Kidney (tissue), 22 donors: ENCODE data around the gene MCRIP2. TPM values are rescaled to one million over a fixed set of nuclear protein-coding genes. Genes with fewer than 3 reads are reported as not detected.
A peak's percentile ranks its signal among the peaks of the same experiment; 100 is the strongest.

Source experiments
- DNase-seq, 5 donors: peaks; one replicate each; pipeline ENCODE4 v3.0.0-alpha.2; 2013 to 2020
- FAIRE-seq: peaks from 2 replicates; lab custom pipeline; 2012; peaks lifted over from hg19 to GRCh38; lab: Jason Lieb, UNC
- H3K27ac ChIP-seq, 2 donors: one replicate each; pipeline ENCODE4 v1.7.0; 2013; ENCODE audit warnings: low read depth in 2 of 2, low read length in 2 of 2, inconsistent platforms in 1 of 2
- H3K27me3 ChIP-seq: one replicate; pipeline ENCODE4 v1.7.1; 2013; ENCODE audit warnings: low read length, inconsistent platforms; ENCODE audit not compliant: control insufficient read depth, insufficient read depth
- H3K36me3 ChIP-seq, 3 donors: one replicate each; pipeline versions ENCODE4 v1.7.0 to v1.7.1; 2013; ENCODE audit warnings: low read length in 3 of 3, control low read depth in 1 of 3, inconsistent platforms in 1 of 3; ENCODE audit not compliant: insufficient read depth in 3 of 3, control insufficient read depth in 2 of 3
- H3K4me1 ChIP-seq, 3 donors: one replicate each; pipeline versions ENCODE4 v1.7.0 to v1.7.1; 2013; ENCODE audit warnings: low read length in 3 of 3, inconsistent platforms in 1 of 3, low read depth in 1 of 3; ENCODE audit not compliant: control insufficient read depth in 2 of 3, insufficient read depth in 2 of 3
- H3K4me3 ChIP-seq, 3 donors: one replicate each; pipeline versions ENCODE4 v1.7.0 to v1.8.1; 2013; ENCODE audit warnings: low read length in 3 of 3, control low read depth in 1 of 3, inconsistent platforms in 1 of 3
- H3K9ac ChIP-seq, 3 donors: one replicate each; pipeline versions ENCODE4 v1.7.0 to v1.7.1; 2013; ENCODE audit warnings: low read length in 3 of 3, control low read depth in 1 of 3, inconsistent platforms in 1 of 3
- H3K9me3 ChIP-seq, 3 donors: one replicate each; pipeline versions ENCODE4 v1.7.0 to v1.7.1; 2013; ENCODE audit warnings: low read length in 3 of 3, control low read depth in 1 of 3, inconsistent platforms in 1 of 3; ENCODE audit not compliant: control insufficient read depth in 2 of 3, insufficient read depth in 1 of 3
- intact Hi-C: fragments of 100-400 bp; cut with DNase I; formaldehyde crosslinking; loops from one replicate; pipeline ENCODE4 v1.11.1; 2022
- long read RNA-seq, 10 donors: library from polyadenylated mRNA in 1 of 10; unstranded in 1 of 10; transcript quantifications; one replicate each; pipeline ENCODE4 v2.0.0 and lab custom pipeline, GENCODE V29; 2021 to 2026
- polyA plus RNA-seq: library from polyadenylated mRNA; stranded (reverse); fragments of 350-450 nt; fragmentation: Illumina TruSeq; extraction: RNeasy Lipid Tissue Mini Kit (QIAGEN cat#74804); gene quantifications from one replicate; pipeline ENCODE4 v1.2.3, GENCODE V29; 2014; ENCODE audit warnings: low read depth, low replicate concordance; ENCODE audit not compliant: insufficient read depth
- total RNA-seq: library from RNA; stranded (reverse); fragmentation: NEBNext Ultra II Directional; extraction: Animal tissue kit (Norgen Biotek cat#: 25700); gene quantifications from one replicate; pipeline ENCODE4 v1.2.1, GENCODE V29; 2021
- TF ChIP-seq, protein P1 (sequence below): IDR thresholded peaks from 3 replicates; pipeline ENCODE4 v1.5.1; 2012; ENCODE audit warnings: mild to moderate bottlenecking, moderate library complexity, borderline replicate concordance; ENCODE audit not compliant: insufficient read depth; ENCODE audit errors: extremely low read depth
- donor health status: control.
- donor health status: control.
- donor health status: control.
- donor health status: control.
- donor health status: control.
- donor health status: DM: yes; HTN: yes; CAD: no.
- donor health status: Normal renal cell carcinoma (clear cell type).

MCRIP2 gene
- total RNA-seq (36.9 TPM), polyA plus RNA-seq (265 TPM)
- long read RNA-seq, donor 1, transcript MCRIP2-204 (1 exons, 1,728 nt): major isoform, 6 of 15 reads
- long read RNA-seq, donor 1, partial matches to known transcripts: 0 of 15 reads
- long read RNA-seq, donor 1, other reads (novel, unspliced or antisense): 0 of 15 reads
- long read RNA-seq, donor 2, transcript MCRIP2-201 (5 exons, 946 nt): major isoform, 8 of 23 reads
- long read RNA-seq, donor 2, transcript MCRIP2-203 (6 exons, 1,050 nt): minor isoform, 7 of 23 reads
- long read RNA-seq, donor 2, transcript MCRIP2-204 (1 exons, 1,728 nt): major isoform, 8 of 23 reads
- long read RNA-seq, donor 2, partial matches to known transcripts: 0 of 23 reads
- long read RNA-seq, donor 2, other reads (novel, unspliced or antisense): 0 of 23 reads
- long read RNA-seq, donor 3, transcript MCRIP2-201 (5 exons, 946 nt): major isoform, 12 of 24 reads
- long read RNA-seq, donor 3, transcript MCRIP2-204 (1 exons, 1,728 nt): minor isoform, 6 of 24 reads
- long read RNA-seq, donor 3, transcript MCRIP2-203 (6 exons, 1,050 nt): minor isoform, 6 of 24 reads
- long read RNA-seq, donor 3, partial matches to known transcripts: 0 of 24 reads
- long read RNA-seq, donor 3, other reads (novel, unspliced or antisense): 0 of 24 reads
- long read RNA-seq, donor 4, transcript MCRIP2-204 (1 exons, 1,728 nt): minor isoform, 5 of 17 reads
- long read RNA-seq, donor 4, transcript MCRIP2-201 (5 exons, 946 nt): major isoform, 8 of 17 reads
- long read RNA-seq, donor 4, partial matches to known transcripts: 0 of 17 reads
- long read RNA-seq, donor 4, other reads (novel, unspliced or antisense): 0 of 17 reads
- long read RNA-seq, donor 5, partial matches to known transcripts: 0 of 1 reads
- long read RNA-seq, donor 5, other reads (novel, unspliced or antisense): 0 of 1 reads
- long read RNA-seq, donor 6, transcript MCRIP2-201 (5 exons, 946 nt): major isoform, 29 of 61 reads
- long read RNA-seq, donor 6, transcript MCRIP2-204 (1 exons, 1,728 nt): minor isoform, 14 of 61 reads
- long read RNA-seq, donor 6, transcript MCRIP2-203 (6 exons, 1,050 nt): minor isoform, 13 of 61 reads
- long read RNA-seq, donor 6, partial matches to known transcripts: 0 of 61 reads
- long read RNA-seq, donor 6, other reads (novel, unspliced or antisense): 0 of 61 reads
- long read RNA-seq, donor 7, transcript MCRIP2-201 (5 exons, 946 nt): major isoform, 5 of 19 reads
- long read RNA-seq, donor 7, partial matches to known transcripts: 4 of 19 reads
- long read RNA-seq, donor 7, other reads (novel, unspliced or antisense): 4 of 19 reads
- long read RNA-seq, donor 8, transcript MCRIP2-201 (5 exons, 946 nt): minor isoform, 5 of 17 reads
- long read RNA-seq, donor 8, transcript MCRIP2-204 (1 exons, 1,728 nt): major isoform, 7 of 17 reads
- long read RNA-seq, donor 8, partial matches to known transcripts: 0 of 17 reads
- long read RNA-seq, donor 8, other reads (novel, unspliced or antisense): 0 of 17 reads
- long read RNA-seq, donor 9, transcript MCRIP2-201 (5 exons, 946 nt): major isoform, 9 of 15 reads
- long read RNA-seq, donor 9, partial matches to known transcripts: 0 of 15 reads
- long read RNA-seq, donor 9, other reads (novel, unspliced or antisense): 0 of 15 reads
- long read RNA-seq, donor 10, transcript MCRIP2-204 (1 exons, 1,728 nt): major isoform, 8 of 12 reads
- long read RNA-seq, donor 10, partial matches to known transcripts: 0 of 12 reads
- long read RNA-seq, donor 10, other reads (novel, unspliced or antisense): 0 of 12 reads

DNA sequence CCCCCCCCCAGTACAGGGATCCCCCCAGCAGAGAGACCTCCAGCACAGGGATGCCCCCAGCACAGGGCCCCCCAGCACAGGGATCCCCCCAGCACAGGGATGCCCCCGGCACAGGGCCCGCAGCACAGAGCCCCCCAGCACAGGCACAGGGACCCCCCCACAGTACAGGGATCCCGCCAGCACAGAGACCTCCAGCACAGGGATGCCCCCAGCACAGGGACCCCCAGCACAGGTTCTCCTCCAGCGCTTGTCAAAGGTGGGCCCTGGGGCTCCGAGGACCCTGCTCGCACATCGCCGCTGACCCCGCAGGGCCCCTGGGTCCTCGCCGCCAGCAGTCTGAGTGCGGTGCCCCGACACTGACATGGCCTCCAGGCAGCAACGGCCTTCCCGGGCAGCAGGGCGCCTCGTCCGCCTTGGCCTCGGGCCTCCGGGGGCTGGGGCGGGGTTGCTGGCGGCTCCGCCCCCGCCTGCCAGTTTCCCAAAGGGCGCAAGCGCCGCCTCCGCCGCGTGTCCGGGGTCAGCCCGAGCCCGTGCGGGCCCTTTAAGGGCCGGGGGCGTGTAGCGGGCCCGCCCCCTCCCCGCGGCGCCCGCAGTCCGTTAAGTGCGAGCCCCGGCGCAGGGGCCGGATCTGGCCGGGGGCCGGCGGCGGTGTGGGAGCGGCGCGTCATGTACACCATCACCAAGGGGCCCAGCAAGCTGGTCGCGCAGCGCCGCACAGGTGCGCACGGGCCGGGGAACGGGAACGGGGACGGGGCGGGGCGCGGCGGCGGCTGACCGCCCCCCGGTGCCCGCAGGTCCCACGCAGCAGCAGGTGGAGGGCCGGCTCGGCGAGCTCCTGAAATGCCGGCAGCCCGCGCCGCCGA lies at the start of gene MCRIP2:
MCRIP2 (plus strand) TSS at position 503 of the 863 bp plus-strand sequence; CDS start at position 667, 164 bp downstream.
- FAIRE-seq (no peak), DNase-seq (peak; percentile 72 to 95 (median 84))
- intact Hi-C loops: no loop called here
- Histone ChIP-seq H3K27me3 (no peaks in the 10 kb centered on the region), H3K36me3 (no peaks in the 10 kb centered on the region), H3K9me3 (no peaks in the 10 kb centered on the region), H3K4me1 (peaks cover 0 to 31% (median 7%) of the 10 kb centered on the region in 3 donors), H3K9ac (peak within 1 kb of the TSS in 2 of 3 donors; percentile 73 to 81), H3K4me3 (peak within 1 kb of the TSS in 2 of 3 donors; percentile 76 to 77), H3K27ac (peak within 1 kb of the TSS; percentile 80 to 86)
- TF ChIP-seq, protein P1, sequence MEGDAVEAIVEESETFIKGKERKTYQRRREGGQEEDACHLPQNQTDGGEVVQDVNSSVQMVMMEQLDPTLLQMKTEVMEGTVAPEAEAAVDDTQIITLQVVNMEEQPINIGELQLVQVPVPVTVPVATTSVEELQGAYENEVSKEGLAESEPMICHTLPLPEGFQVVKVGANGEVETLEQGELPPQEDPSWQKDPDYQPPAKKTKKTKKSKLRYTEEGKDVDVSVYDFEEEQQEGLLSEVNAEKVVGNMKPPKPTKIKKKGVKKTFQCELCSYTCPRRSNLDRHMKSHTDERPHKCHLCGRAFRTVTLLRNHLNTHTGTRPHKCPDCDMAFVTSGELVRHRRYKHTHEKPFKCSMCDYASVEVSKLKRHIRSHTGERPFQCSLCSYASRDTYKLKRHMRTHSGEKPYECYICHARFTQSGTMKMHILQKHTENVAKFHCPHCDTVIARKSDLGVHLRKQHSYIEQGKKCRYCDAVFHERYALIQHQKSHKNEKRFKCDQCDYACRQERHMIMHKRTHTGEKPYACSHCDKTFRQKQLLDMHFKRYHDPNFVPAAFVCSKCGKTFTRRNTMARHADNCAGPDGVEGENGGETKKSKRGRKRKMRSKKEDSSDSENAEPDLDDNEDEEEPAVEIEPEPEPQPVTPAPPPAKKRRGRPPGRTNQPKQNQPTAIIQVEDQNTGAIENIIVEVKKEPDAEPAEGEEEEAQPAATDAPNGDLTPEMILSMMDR: no peak

DNA sequence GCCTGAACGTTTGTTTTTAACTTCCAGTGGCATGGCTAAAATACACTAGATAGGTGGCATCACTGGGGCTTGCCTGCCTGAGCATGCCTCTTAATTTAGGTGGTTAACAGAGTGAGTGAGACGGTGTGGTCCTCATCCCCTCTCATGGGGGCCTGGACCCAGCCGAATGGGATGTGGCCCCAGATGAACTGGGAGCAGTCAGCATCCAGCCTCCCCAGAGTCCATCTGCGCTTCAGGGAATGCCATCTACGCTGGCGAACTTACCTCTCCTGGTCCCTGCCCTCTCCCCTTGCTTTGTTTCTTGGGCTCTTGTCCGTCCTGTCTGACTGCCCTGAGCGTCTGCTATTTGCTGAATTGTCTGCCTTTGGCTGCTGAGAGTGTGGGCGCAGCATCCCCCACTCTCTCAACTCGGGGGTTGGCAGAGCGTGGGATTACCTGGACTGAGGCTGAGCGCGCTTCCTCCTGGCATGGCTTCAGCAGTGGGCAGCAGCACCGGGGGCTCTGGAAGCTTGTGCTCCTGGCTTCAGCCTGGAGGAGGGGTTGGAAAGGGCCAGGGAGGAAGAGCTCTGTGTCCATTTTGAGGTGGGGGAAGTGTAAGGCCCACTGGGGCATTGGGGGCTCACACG lies 49.6 kb upstream of the MCRIP2 start:
- H3K4me1 ChIP-seq: peaks cover 6 to 57% (median 41%) of the 10 kb centered on the region in 3 donors
- intact Hi-C loops: no loop called here

More for the DNA sequence above, 49.6 kb upstream of the MCRIP2 start:
- H3K36me3 ChIP-seq: no peaks in the 10 kb centered on the region
- no peak for FAIRE-seq
- H3K9me3 ChIP-seq: no peaks in the 10 kb centered on the region
- H3K27me3 ChIP-seq: no peaks in the 10 kb centered on the region
- TF ChIP-seq, protein P1: no peak
- peak overlapping the region in 1 of 3 donors; percentile 75 for H3K9ac ChIP-seq
- H3K27ac ChIP-seq: peak overlapping the region; percentile 82 to 94
- peak overlapping the region in 2 of 3 donors; percentile 22 to 29 for H3K4me3 ChIP-seq
- DNase-seq: peak in 2 of 5 donors; percentile 30 to 55
